GM13976 (cell line): Measurements from ENCODE around the gene PCP2.

Source experiments
- DNase-seq: peaks from one replicate; pipeline ENCODE4 v3.0.0; 2012; ENCODE audit warnings: low spot score
- CTCF ChIP-seq: IDR thresholded peaks from 2 replicates; pipeline ENCODE4 v1.5.1; 2012; ENCODE audit warnings: borderline replicate concordance, mild to moderate bottlenecking; ENCODE audit not compliant: insufficient read depth; ENCODE audit errors: extremely low read depth, missing control alignments, control extremely low read depth
- in situ Hi-C: fragments of 300-500 bp; cut with MboI; formaldehyde crosslinking; loops from one replicate; pipeline ENCODE4 v1.12.0; 2022; ENCODE audit warnings: low sequenced_read_pairs, mixed read lengths, inconsistent platforms; ENCODE audit not compliant: unreplicated experiment

Gene PCP2

GRCh38 chr19:7633698-7634097, at the start of gene PCP2:
TSS of gene PCP2 (minus strand) at chr19:7633719. CDS start at chr19:7633457, 262 bp downstream.
- TF ChIP-seq CTCF = no peak
- in situ Hi-C loops = no loop called here
- no peak for DNase-seq

- no peak for DNase-seq
- TF ChIP-seq CTCF = no peak
- in situ Hi-C loops = loop anchor here (5.0 kb wide), 1 partner anchor 115 kb away; no protein-coding TSS in a partner anchor
These were observed 48.8 kb upstream of the PCP2 start for GRCh38 chr19:7682175-7682855.

GRCh38 chr19:7681340-7682174, 48.0 kb upstream of the PCP2 start:
- in situ Hi-C loops = loop anchor here (5.0 kb wide), 1 partner anchor 116 kb away; no protein-coding TSS in a partner anchor
- peak; percentile 53 for TF ChIP-seq CTCF
- peak; percentile 88 for DNase-seq

GRCh38 chr19:7680606-7681339, 47.3 kb upstream of the PCP2 start, which contains the start of gene TRAPPC5:
TSS of gene TRAPPC5 (plus strand) at chr19:7680833. CDS start at chr19:7682254, 1,421 bp downstream.
- peak; percentile 99 for TF ChIP-seq CTCF
- DNase-seq = peak; percentile 91
- in situ Hi-C loops = loop anchor here (5.0 kb wide), 1 partner anchor 117 kb away; no protein-coding TSS in a partner anchor

- in situ Hi-C loops = loop anchor here (5.0 kb wide), 1 partner anchor 117 kb away; no protein-coding TSS in a partner anchor
- DNase-seq = no peak
- TF ChIP-seq CTCF = no peak
These were observed 46.5 kb upstream of the PCP2 start for GRCh38 chr19:7679771-7680605.
